HepG2 (cell line): Measurements from ENCODE around the gene PEX12. TPM values are rescaled to one million over a fixed set of nuclear protein-coding genes. Genes with fewer than 3 reads are reported as not detected.

Experiments used
- ARNT ChIP-seq: fragments of 450-650 bp; IDR thresholded peaks from 2 replicates; pipeline ENCODE4 v1.6.1; 2017
- EHMT2 ChIP-seq: fragments of 200-600 bp; sonication (generic); IDR thresholded peaks from 2 replicates; pipeline ENCODE4 v1.7.0; 2017; ENCODE audit warnings: antibody characterized with exemption, low read depth, low read length, borderline replicate concordance
- GLI4 ChIP-seq: sonication (generic); formaldehyde crosslinking; IDR thresholded peaks from 2 replicates; pipeline ENCODE4 v1.5.1; 2020; ENCODE audit warnings: missing genetic modification reagents, mild to moderate bottlenecking, moderate library complexity, borderline replicate concordance
- HES4 ChIP-seq: sonication (generic); formaldehyde crosslinking; IDR thresholded peaks from 2 replicates; pipeline ENCODE4 v1.9.0; 2021; ENCODE audit warnings: mild to moderate bottlenecking, missing genetic modification reagents, borderline replicate concordance
- HHEX ChIP-seq: IDR thresholded peaks from 2 replicates; pipeline ENCODE4 v1.6.1; 2016; ENCODE audit warnings: control low read depth
- HOXD1 ChIP-seq: sonication (generic); formaldehyde crosslinking; IDR thresholded peaks from 2 replicates; pipeline ENCODE4 v1.5.0; 2020; ENCODE audit warnings: missing genetic modification reagents
- IKZF1 ChIP-seq: fragments of 450-650 bp; IDR thresholded peaks from 2 replicates; pipeline ENCODE4 v1.7.1; 2016
- KDM3A ChIP-seq: IDR thresholded peaks from 2 replicates; pipeline ENCODE4 v1.6.1; 2018; ENCODE audit warnings: low read depth, missing compliant biosample characterization
- MLLT10 ChIP-seq: sonication (generic); formaldehyde crosslinking; IDR thresholded peaks from 2 replicates; pipeline ENCODE4 v1.4.0; 2020; ENCODE audit warnings: missing genetic modification reagents
- NAIF1 ChIP-seq: sonication (generic); formaldehyde crosslinking; IDR thresholded peaks from 2 replicates; pipeline ENCODE4 v1.5.0; 2020; ENCODE audit warnings: mild to moderate bottlenecking, missing genetic modification reagents, borderline replicate concordance
- NFYB ChIP-seq: sonication (generic); formaldehyde crosslinking; IDR thresholded peaks from 2 replicates; pipeline ENCODE4 v1.4.0; 2020; ENCODE audit warnings: missing genetic modification reagents
- NR2F1 ChIP-seq, 2 experiments: fragments of 450-650 bp in 1 of 2; formaldehyde crosslinking in 1 of 2; IDR thresholded peaks; 2 replicates each; pipeline versions ENCODE4 v1.5.0 to v1.6.1; 2016 to 2020; ENCODE audit warnings: mild to moderate bottlenecking in 1 of 2, missing compliant biosample characterization in 1 of 2, missing genetic modification reagents in 1 of 2, moderate library complexity in 1 of 2
- NR2F2 ChIP-seq: IDR thresholded peaks from 2 replicates; pipeline ENCODE4 v1.6.1; 2012; ENCODE audit warnings: low read depth, inconsistent platforms, borderline replicate concordance
- SIX1 ChIP-seq: sonication (generic); formaldehyde crosslinking; IDR thresholded peaks from 2 replicates; pipeline ENCODE4 v1.4.0; 2020; ENCODE audit warnings: missing genetic modification reagents, borderline replicate concordance
- SMC3 ChIP-seq: IDR thresholded peaks from 2 replicates; pipeline ENCODE4 v1.6.1; 2011; ENCODE audit warnings: low read length, improper control_type of control experiment
- THAP11 ChIP-seq: IDR thresholded peaks from 2 replicates; pipeline ENCODE4 v1.6.1; 2016; ENCODE audit warnings: missing biosample characterization, missing genetic modification reagents
- ZNF296 ChIP-seq: sonication (generic); formaldehyde crosslinking; conservative IDR thresholded peaks from 2 replicates; pipeline ENCODE4 v1.5.0; 2020; ENCODE audit warnings: mild to moderate bottlenecking, missing genetic modification reagents
- ZNF44 ChIP-seq: sonication (generic); formaldehyde crosslinking; IDR thresholded peaks from 2 replicates; pipeline ENCODE4 v1.5.1; 2020; ENCODE audit warnings: mild to moderate bottlenecking, missing genetic modification reagents
- ZNF484 ChIP-seq: sonication (generic); formaldehyde crosslinking; IDR thresholded peaks from 2 replicates; pipeline ENCODE4 v1.5.1; 2020; ENCODE audit warnings: mild to moderate bottlenecking, low read depth, missing genetic modification reagents, borderline replicate concordance
- ZNF598 ChIP-seq: sonication (generic); formaldehyde crosslinking; IDR thresholded peaks from 2 replicates; pipeline ENCODE4 v1.5.1; 2020; ENCODE audit warnings: mild to moderate bottlenecking, missing genetic modification reagents, borderline replicate concordance
- ZNF619 ChIP-seq: sonication (generic); formaldehyde crosslinking; IDR thresholded peaks from 2 replicates; pipeline ENCODE4 v1.4.0; 2020; ENCODE audit warnings: mild to moderate bottlenecking, missing genetic modification reagents
- polyA plus RNA-seq, 8 experiments: library from polyadenylated mRNA; depleted of rRNA in 3 of 8; stranded (reverse) in 7 of 8; unstranded in 1 of 8; fragments of >200 nt; fragmentation: Illumina TruSeq in 4 of 8; extraction: Trizol in 4 of 8; gene quantifications; 2 replicates each; pipeline versions ENCODE4 v1.2.1 to v1.2.3, GENCODE V29; 2011 to 2016; ENCODE audit warnings: low read depth in 4 of 8, missing spikeins in 1 of 8, mixed read lengths in 1 of 8; ENCODE audit not compliant: insufficient read depth in 1 of 8
- total RNA-seq, 5 experiments: library from RNA; depleted of rRNA; stranded (reverse); fragments of >200 nt; fragmentation: Illumina TruSeq; extraction: Trizol; gene quantifications; 2 replicates each; pipeline ENCODE4 v1.2.3, GENCODE V29; 2016; ENCODE audit warnings: low read depth in 1 of 5
- TF ChIP-seq, protein P1 (sequence below): sonication (generic); formaldehyde crosslinking; IDR thresholded peaks from 2 replicates; pipeline ENCODE4 v1.4.0; 2020; ENCODE audit warnings: mild to moderate bottlenecking, missing genetic modification reagents
- TF ChIP-seq, protein P2 (sequence below): sonication (generic); formaldehyde crosslinking; IDR thresholded peaks from 2 replicates; pipeline ENCODE4 v1.4.0; 2020; ENCODE audit warnings: missing genetic modification reagents, mild to moderate bottlenecking, borderline replicate concordance
- TF ChIP-seq, protein P3 (sequence below): sonication (generic); formaldehyde crosslinking; IDR thresholded peaks from 2 replicates; pipeline ENCODE4 v1.5.0; 2020; ENCODE audit warnings: missing genetic modification reagents

PEX12 gene
- total and polyA plus RNA-seq, 2 of the 13 experiments (the other 11 are each of a cell fraction or from before 2014, with no cell fraction given) = 5.1 to 11.9 TPM

DNA sequence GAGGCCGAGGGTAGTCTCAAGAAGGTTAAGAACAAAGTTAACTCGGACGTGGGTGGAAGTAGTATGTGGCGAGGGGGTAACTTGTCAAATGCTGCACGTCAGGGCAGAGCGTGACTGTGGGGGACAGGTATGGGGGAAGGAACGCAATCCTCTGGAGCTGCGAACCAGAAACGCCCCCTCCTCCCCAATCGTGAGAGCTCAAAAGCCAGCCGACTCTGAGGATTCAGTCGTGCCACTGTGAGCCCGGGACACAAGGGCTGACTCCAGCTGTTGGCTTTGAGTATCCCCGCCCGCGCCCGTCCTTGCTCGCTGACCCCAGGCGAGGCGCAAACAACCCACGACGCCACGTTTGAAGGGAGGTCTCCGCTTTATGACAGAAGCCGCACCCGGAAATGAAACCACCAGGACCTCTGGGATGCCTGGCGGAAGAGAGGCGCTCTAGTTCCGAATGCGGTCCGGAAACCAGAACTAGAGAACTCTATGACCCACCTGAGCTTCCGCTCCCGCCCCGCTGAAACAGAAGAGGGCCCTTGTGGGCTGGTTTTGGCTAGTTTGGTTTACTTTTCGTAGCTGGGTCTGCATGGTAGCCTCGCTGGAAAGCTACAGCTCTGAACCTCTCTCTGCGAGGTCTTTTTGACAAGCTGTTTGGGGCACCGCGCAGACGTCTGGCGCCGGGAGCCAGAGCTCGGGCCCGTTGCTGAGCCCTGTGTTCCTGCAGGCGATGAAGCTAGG lies at the start of gene PEX12 (continued):
- TF ChIP-seq, protein P1, sequence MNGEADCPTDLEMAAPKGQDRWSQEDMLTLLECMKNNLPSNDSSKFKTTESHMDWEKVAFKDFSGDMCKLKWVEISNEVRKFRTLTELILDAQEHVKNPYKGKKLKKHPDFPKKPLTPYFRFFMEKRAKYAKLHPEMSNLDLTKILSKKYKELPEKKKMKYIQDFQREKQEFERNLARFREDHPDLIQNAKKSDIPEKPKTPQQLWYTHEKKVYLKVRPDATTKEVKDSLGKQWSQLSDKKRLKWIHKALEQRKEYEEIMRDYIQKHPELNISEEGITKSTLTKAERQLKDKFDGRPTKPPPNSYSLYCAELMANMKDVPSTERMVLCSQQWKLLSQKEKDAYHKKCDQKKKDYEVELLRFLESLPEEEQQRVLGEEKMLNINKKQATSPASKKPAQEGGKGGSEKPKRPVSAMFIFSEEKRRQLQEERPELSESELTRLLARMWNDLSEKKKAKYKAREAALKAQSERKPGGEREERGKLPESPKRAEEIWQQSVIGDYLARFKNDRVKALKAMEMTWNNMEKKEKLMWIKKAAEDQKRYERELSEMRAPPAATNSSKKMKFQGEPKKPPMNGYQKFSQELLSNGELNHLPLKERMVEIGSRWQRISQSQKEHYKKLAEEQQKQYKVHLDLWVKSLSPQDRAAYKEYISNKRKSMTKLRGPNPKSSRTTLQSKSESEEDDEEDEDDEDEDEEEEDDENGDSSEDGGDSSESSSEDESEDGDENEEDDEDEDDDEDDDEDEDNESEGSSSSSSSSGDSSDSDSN = peak; percentile 68
- TF ChIP-seq SIX1 (CRISPR knock-in tag) = no peak; the same call in 1 of the 2 replicates
- no peak; the same call in 1 of the 2 replicates for TF ChIP-seq NAIF1 (CRISPR knock-in tag)
- TF ChIP-seq ZNF296 (CRISPR knock-in tag) = no peak
- no peak for TF ChIP-seq ZNF484 (CRISPR knock-in tag)
- TF ChIP-seq HOXD1 (CRISPR knock-in tag) = 0 out of 2 replicates have a peak, but pooled peaks have one; percentile 23
- TF ChIP-seq IKZF1 = no peak
- no peak for TF ChIP-seq NR2F1 (CRISPR knock-in tag; IDR thresholded peaks at IDR 0.05)
- TF ChIP-seq NR2F2 = no peak
- TF ChIP-seq HES4 (CRISPR knock-in tag) = no peak
- TF ChIP-seq GLI4 (CRISPR knock-in tag) = no peak
- TF ChIP-seq NFYB = peak; percentile 41; the same call in 1 of the 2 replicates
- no peak; the same call in 1 of the 2 replicates for TF ChIP-seq HHEX (CRISPR knock-in tag)
- no peak for TF ChIP-seq ZNF44 (CRISPR knock-in tag)
- TF ChIP-seq ZNF598 (CRISPR knock-in tag) = no peak; the same call in 1 of the 2 replicates
- TF ChIP-seq, protein P2, sequence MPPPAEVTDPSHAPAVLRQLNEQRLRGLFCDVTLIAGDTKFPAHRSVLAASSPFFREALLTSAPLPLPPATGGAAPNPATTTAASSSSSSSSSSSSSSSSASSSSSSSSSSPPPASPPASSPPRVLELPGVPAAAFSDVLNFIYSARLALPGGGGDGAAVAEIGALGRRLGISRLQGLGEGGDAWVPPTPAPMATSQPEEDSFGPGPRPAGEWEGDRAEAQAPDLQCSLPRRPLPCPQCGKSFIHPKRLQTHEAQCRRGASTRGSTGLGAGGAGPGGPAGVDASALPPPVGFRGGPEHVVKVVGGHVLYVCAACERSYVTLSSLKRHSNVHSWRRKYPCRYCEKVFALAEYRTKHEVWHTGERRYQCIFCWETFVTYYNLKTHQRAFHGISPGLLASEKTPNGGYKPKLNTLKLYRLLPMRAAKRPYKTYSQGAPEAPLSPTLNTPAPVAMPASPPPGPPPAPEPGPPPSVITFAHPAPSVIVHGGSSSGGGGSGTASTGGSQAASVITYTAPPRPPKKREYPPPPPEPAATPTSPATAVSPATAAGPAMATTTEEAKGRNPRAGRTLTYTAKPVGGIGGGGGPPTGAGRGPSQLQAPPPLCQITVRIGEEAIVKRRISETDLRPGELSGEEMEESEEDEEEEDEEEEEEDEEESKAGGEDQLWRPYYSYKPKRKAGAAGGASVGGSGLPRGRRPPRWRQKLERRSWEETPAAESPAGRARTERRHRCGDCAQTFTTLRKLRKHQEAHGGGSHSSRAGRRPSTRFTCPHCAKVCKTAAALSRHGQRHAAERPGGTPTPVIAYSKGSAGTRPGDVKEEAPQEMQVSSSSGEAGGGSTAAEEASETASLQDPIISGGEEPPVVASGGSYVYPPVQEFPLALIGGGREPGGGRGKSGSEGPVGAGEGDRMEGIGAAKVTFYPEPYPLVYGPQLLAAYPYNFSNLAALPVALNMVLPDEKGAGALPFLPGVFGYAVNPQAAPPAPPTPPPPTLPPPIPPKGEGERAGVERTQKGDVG (CRISPR knock-in tag) = peak; percentile 72; the same call in 1 of the 2 replicates
- no peak for TF ChIP-seq MLLT10 (CRISPR knock-in tag)
- TF ChIP-seq THAP11 = peak; percentile 95
- no peak for TF ChIP-seq SMC3
- TF ChIP-seq EHMT2 = no peak
- TF ChIP-seq, protein P3, sequence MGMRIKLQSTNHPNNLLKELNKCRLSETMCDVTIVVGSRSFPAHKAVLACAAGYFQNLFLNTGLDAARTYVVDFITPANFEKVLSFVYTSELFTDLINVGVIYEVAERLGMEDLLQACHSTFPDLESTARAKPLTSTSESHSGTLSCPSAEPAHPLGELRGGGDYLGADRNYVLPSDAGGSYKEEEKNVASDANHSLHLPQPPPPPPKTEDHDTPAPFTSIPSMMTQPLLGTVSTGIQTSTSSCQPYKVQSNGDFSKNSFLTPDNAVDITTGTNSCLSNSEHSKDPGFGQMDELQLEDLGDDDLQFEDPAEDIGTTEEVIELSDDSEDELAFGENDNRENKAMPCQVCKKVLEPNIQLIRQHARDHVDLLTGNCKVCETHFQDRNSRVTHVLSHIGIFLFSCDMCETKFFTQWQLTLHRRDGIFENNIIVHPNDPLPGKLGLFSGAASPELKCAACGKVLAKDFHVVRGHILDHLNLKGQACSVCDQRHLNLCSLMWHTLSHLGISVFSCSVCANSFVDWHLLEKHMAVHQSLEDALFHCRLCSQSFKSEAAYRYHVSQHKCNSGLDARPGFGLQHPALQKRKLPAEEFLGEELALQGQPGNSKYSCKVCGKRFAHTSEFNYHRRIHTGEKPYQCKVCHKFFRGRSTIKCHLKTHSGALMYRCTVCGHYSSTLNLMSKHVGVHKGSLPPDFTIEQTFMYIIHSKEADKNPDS (CRISPR knock-in tag) = peak; percentile 89; the same call in 1 of the 2 replicates
- 0 out of 2 replicates have a peak, but pooled peaks have one; percentile 26 for TF ChIP-seq KDM3A
- TF ChIP-seq ARNT = no peak
- no peak for TF ChIP-seq ZNF619 (CRISPR knock-in tag)
